Liver (tissue), 9 donors: ENCODE data around the gene TRPM2. TPM values are rescaled to one million over a fixed set of nuclear protein-coding genes. Genes with fewer than 3 reads are reported as not detected.

Source experiments
- DNase-seq: peaks from one replicate; pipeline ENCODE4 v3.0.0-alpha.2; 2017; ENCODE audit warnings: low spot score
- H3K27ac ChIP-seq, 2 donors: one replicate each; pipeline ENCODE4 v1.7.0; 2013; ENCODE audit warnings: inconsistent platforms in 2 of 2, low read length in 2 of 2, control low read depth in 1 of 2, low read depth in 1 of 2, mild to moderate bottlenecking in 1 of 2
- H3K27me3 ChIP-seq, 4 donors: one replicate each; pipeline versions ENCODE4 v1.6.1 to v1.7.0; 2013; ENCODE audit warnings: low read length in 3 of 4, inconsistent platforms in 1 of 4, mild to moderate bottlenecking in 1 of 4, moderate library complexity in 1 of 4; ENCODE audit not compliant: control insufficient read depth in 4 of 4, insufficient read depth in 4 of 4
- H3K36me3 ChIP-seq, 4 donors: one replicate each; pipeline versions ENCODE4 v1.6.1 to v1.7.0; 2013; ENCODE audit warnings: low read length in 3 of 4, mild to moderate bottlenecking in 3 of 4, low read depth in 1 of 4, moderate library complexity in 1 of 4; ENCODE audit not compliant: control insufficient read depth in 4 of 4, insufficient read depth in 3 of 4
- H3K4me1 ChIP-seq, 4 donors: one replicate each; pipeline versions ENCODE4 v1.6.1 to v1.7.0; 2013; ENCODE audit warnings: low read length in 3 of 4, mild to moderate bottlenecking in 3 of 4, moderate library complexity in 1 of 4; ENCODE audit not compliant: control insufficient read depth in 4 of 4, insufficient read depth in 4 of 4
- H3K4me3 ChIP-seq, 3 donors: one replicate each; pipeline versions ENCODE4 v1.6.1 to v1.7.0; 2013; ENCODE audit warnings: low read length in 3 of 3, control low read depth in 1 of 3, low read depth in 1 of 3, mild to moderate bottlenecking in 1 of 3
- H3K9ac ChIP-seq, 2 donors: one replicate each; pipeline ENCODE4 v1.7.0; 2013; ENCODE audit warnings: low read length in 2 of 2, mild to moderate bottlenecking in 2 of 2, moderate library complexity in 2 of 2, control low read depth in 1 of 2, low read depth in 1 of 2
- H3K9me3 ChIP-seq, 4 donors: one replicate each; pipeline versions ENCODE4 v1.6.1 to v1.7.0; 2013; ENCODE audit warnings: low read length in 3 of 4; ENCODE audit not compliant: control insufficient read depth in 4 of 4
- ATF3 ChIP-seq: IDR thresholded peaks from 2 replicates; pipeline ENCODE4 v1.6.1; 2016; ENCODE audit warnings: antibody characterized with exemption
- CTCF ChIP-seq: fragments of 150-350 bp; IDR thresholded peaks from 2 replicates; pipeline ENCODE4 v1.5.1; 2017; ENCODE audit warnings: improper control_type of control experiment, low read depth, low read length; ENCODE audit not compliant: missing input control
- EGR1 ChIP-seq, 2 donors: IDR thresholded peaks; 2 replicates each; pipeline ENCODE4 v1.6.1; 2016 to 2018; ENCODE audit warnings: antibody characterized with exemption in 2 of 2, low read depth in 2 of 2
- FOXA1 ChIP-seq: IDR thresholded peaks from 2 replicates; pipeline ENCODE4 v1.6.1; 2016; ENCODE audit warnings: antibody characterized with exemption
- GABPA ChIP-seq, 2 donors: IDR thresholded peaks in 1 of 2; conservative IDR thresholded peaks in 1 of 2; 2 replicates each; pipeline ENCODE4 v1.6.1; 2016; ENCODE audit warnings: antibody characterized with exemption in 2 of 2, mild to moderate bottlenecking in 1 of 2, moderate library complexity in 1 of 2
- HNF4A ChIP-seq, 2 donors: conservative IDR thresholded peaks; 2 replicates each; pipeline ENCODE4 v1.6.1; 2016; ENCODE audit warnings: antibody characterized with exemption in 2 of 2, mild to moderate bottlenecking in 2 of 2
- HNF4G ChIP-seq: IDR thresholded peaks from 2 replicates; pipeline ENCODE4 v1.6.1; 2016; ENCODE audit warnings: antibody characterized with exemption
- JUND ChIP-seq, 2 donors: IDR thresholded peaks; 2 replicates each; pipeline ENCODE4 v1.6.1; 2016; ENCODE audit warnings: antibody characterized with exemption in 2 of 2
- MAX ChIP-seq: IDR thresholded peaks from 2 replicates; pipeline ENCODE4 v1.6.1; 2016; ENCODE audit warnings: antibody characterized with exemption
- NR2F2 ChIP-seq: IDR thresholded peaks from 2 replicates; pipeline ENCODE4 v1.6.1; 2016; ENCODE audit warnings: antibody characterized with exemption
- RAD21 ChIP-seq, 2 donors: IDR thresholded peaks; 2 replicates each; pipeline ENCODE4 v1.6.1; 2016; ENCODE audit warnings: antibody characterized with exemption in 2 of 2, mild to moderate bottlenecking in 2 of 2
- REST ChIP-seq: IDR thresholded peaks from 2 replicates; pipeline ENCODE4 v1.6.1; 2016; ENCODE audit warnings: antibody characterized with exemption, mild to moderate bottlenecking
- RXRA ChIP-seq, 2 donors: IDR thresholded peaks; 2 replicates each; pipeline ENCODE4 v1.6.1; 2017 to 2018; ENCODE audit warnings: antibody characterized with exemption in 2 of 2, mild to moderate bottlenecking in 1 of 2
- SP1 ChIP-seq: IDR thresholded peaks from 2 replicates; pipeline ENCODE4 v1.6.1; 2018; ENCODE audit warnings: antibody characterized with exemption, mild to moderate bottlenecking
- TAF1 ChIP-seq: conservative IDR thresholded peaks from 2 replicates; pipeline ENCODE4 v1.6.1; 2016; ENCODE audit warnings: antibody characterized with exemption, mild to moderate bottlenecking
- YY1 ChIP-seq: IDR thresholded peaks from 2 replicates; pipeline ENCODE4 v1.6.1; 2016; ENCODE audit warnings: antibody characterized with exemption, mild to moderate bottlenecking
- WGBS: extraction: QIAGEN DNeasy Blood & Tissue Kit; methylation state at CpG from one replicate; pipeline ENCODE4 v1.1.7; 2013; 5-methylcytosine and 5-hydroxymethylcytosine counted together
- polyA plus RNA-seq, 2 donors: library from polyadenylated mRNA; stranded (reverse) in 1 of 2; unstranded in 1 of 2; fragments of 200-250 nt in 1 of 2; fragments of >200 nt in 1 of 2; fragmentation: Nextera tagmentation in 1 of 2; extraction: Ambion mirVana in 1 of 2; gene quantifications; one replicate each; pipeline versions ENCODE4 v1.2.1 to v1.2.3, GENCODE V29; 2013 to 2015
- total RNA-seq, 2 donors: library from RNA; depleted of rRNA; stranded (reverse); fragments of >200 nt; gene quantifications; one replicate each; pipeline ENCODE4 v1.2.3, GENCODE V29; 2014
- donor health status: healthy.
- donor health status: healthy.
- donor health status: healthy.
- donor health status: healthy.
- donor health status: healthy.

TRPM2 gene
- total and polyA plus RNA-seq, 4 donors, result 0.43 to 1.3 (median 0.63) TPM

GRCh38 chr21:44313451-44313850, 40.0 kb upstream of the TRPM2 start:
- Histone ChIP-seq H3K27me3 (no peaks in the 10 kb centered on the region), H3K27ac (no peak overlapping the region), H3K36me3 (peaks cover 14 to 64% (median 17%) of the 10 kb centered on the region in 4 donors), H3K4me1 (no peaks in the 10 kb centered on the region), H3K9me3 (no peaks in the 10 kb centered on the region), H3K9ac (no peak overlapping the region), H3K4me3 (no peak overlapping the region)
- no peak for DNase-seq
- 94% methylated on average over 13 of the region's 13 CpGs for WGBS
- no peak for TF ChIP-seq HNF4G
- TF ChIP-seq NR2F2, result no peak
- no peak for TF ChIP-seq CTCF
- no peak for TF ChIP-seq REST
- TF ChIP-seq RXRA (IDR thresholded peaks at IDR 0.05), result no peak
- TF ChIP-seq ATF3, result no peak
- no peak for TF ChIP-seq SP1
- no peak for TF ChIP-seq JUND (IDR thresholded peaks at IDR 0.05)
- TF ChIP-seq HNF4A (conservative IDR thresholded peaks at IDR 0.05), result no peak
- TF ChIP-seq EGR1 (IDR thresholded peaks at IDR 0.05; ENCODE audit: low read depth in 2 of 2), result no peak
- no peak for TF ChIP-seq TAF1
- TF ChIP-seq FOXA1, result no peak
- TF ChIP-seq RAD21 (IDR thresholded peaks at IDR 0.05), result no peak

- no peaks in the 10 kb centered on the region for H3K4me1 ChIP-seq
- H3K4me3 ChIP-seq, result no peak overlapping the region
- peaks cover 14 to 67% (median 20%) of the 10 kb centered on the region in 4 donors for H3K36me3 ChIP-seq
- no peak for DNase-seq
- no peak overlapping the region for H3K9ac ChIP-seq
- 92% methylated on average over 15 of the region's 15 CpGs for WGBS
- TF ChIP-seq RXRA (IDR thresholded peaks at IDR 0.05), result no peak
- no peaks in the 10 kb centered on the region for H3K9me3 ChIP-seq
- no peaks in the 10 kb centered on the region for H3K27me3 ChIP-seq
- H3K27ac ChIP-seq, result no peak overlapping the region
Observed at GRCh38 chr21:44314128-44314527, 39.3 kb upstream of the TRPM2 start.

GRCh38 chr21:44314561-44314960, 38.9 kb upstream of the TRPM2 start:
- H3K4me1 ChIP-seq, result no peaks in the 10 kb centered on the region
- DNase-seq, result no peak
- no peak overlapping the region for H3K4me3 ChIP-seq
- WGBS, result 92% methylated on average over 11 of the region's 11 CpGs
- H3K9ac ChIP-seq, result no peak overlapping the region
- H3K9me3 ChIP-seq, result no peaks in the 10 kb centered on the region
- no peak overlapping the region for H3K27ac ChIP-seq
- no peaks in the 10 kb centered on the region for H3K27me3 ChIP-seq
- no peak for TF ChIP-seq EGR1 (IDR thresholded peaks at IDR 0.05; ENCODE audit: low read depth in 2 of 2)
- TF ChIP-seq GABPA (IDR thresholded peaks at IDR 0.05 in 1 of 2, conservative IDR thresholded peaks at IDR 0.05 in 1 of 2), result no peak
- TF ChIP-seq HNF4G, result no peak
- no peak for TF ChIP-seq YY1
- TF ChIP-seq TAF1, result no peak
- no peak for TF ChIP-seq REST
- TF ChIP-seq ATF3, result no peak
- TF ChIP-seq SP1, result no peak
- TF ChIP-seq RXRA (IDR thresholded peaks at IDR 0.05), result no peak
- TF ChIP-seq MAX, result no peak
- TF ChIP-seq RAD21 (IDR thresholded peaks at IDR 0.05), result no peak
- peaks cover 14 to 72% (median 20%) of the 10 kb centered on the region in 4 donors for H3K36me3 ChIP-seq
